Right lobe of liver (tissue), 4 donors: Measurements from ENCODE around the gene CREB5.

Experiments
- CTCF ChIP-seq, 4 donors: fragments of 200-600 bp in 3 of 4; fragments of 450-650 bp in 1 of 4; IDR thresholded peaks; one replicate each; pipeline versions ENCODE4 v1.5.1 to v1.8.0; 2016 to 2022; ENCODE audit warnings: antibody characterized with exemption in 4 of 4, mild to moderate bottlenecking in 2 of 4
- POLR2A ChIP-seq: fragments of 450-650 bp; IDR thresholded peaks from one replicate; pipeline ENCODE4 v1.6.1; 2017; ENCODE audit warnings: antibody characterized with exemption, mild to moderate bottlenecking
- donor health status: DM: no; HTN: no; CAD: no.
- donor health status: DM: no; HTN: no; CAD: no.
- donor health status: DM: no; HTN: yes; CAD: no.

- TF ChIP-seq CTCF (IDR thresholded peaks at IDR 0.05) = no peak
- TF ChIP-seq POLR2A = no peak
Observed at GRCh38 chr7:28383975-28384374, 28.3 kb upstream of the CREB5 start.
